Glutamatergic neuron (in vitro differentiated cells): ENCODE measurements around the gene MYH6. TPM values are rescaled to one million over a fixed set of nuclear protein-coding genes. Genes with fewer than 3 reads are reported as not detected.

ENCODE experiments used
- DNase-seq: peaks from one replicate; pipeline ENCODE4 v3.0.0; 2022
- H3K27ac Mint-ChIP-seq: one replicate; pipeline ENCODE4 v1.8.0; 2020; ENCODE audit warnings: mild to moderate bottlenecking, mixed read lengths, inconsistent platforms; ENCODE audit not compliant: unreplicated experiment
- H3K27me3 Mint-ChIP-seq: one replicate; pipeline ENCODE4 v1.8.0; 2020; ENCODE audit warnings: mild to moderate bottlenecking, moderate library complexity, mixed read lengths, inconsistent platforms; ENCODE audit not compliant: unreplicated experiment
- H3K36me3 Mint-ChIP-seq: one replicate; pipeline ENCODE4 v1.8.0; 2020; ENCODE audit warnings: mild to moderate bottlenecking, mixed read lengths, inconsistent platforms; ENCODE audit not compliant: unreplicated experiment
- H3K4me1 Mint-ChIP-seq: one replicate; pipeline ENCODE4 v1.8.0; 2020; ENCODE audit warnings: mild to moderate bottlenecking, low read depth, mixed read lengths, inconsistent platforms; ENCODE audit not compliant: unreplicated experiment
- H3K4me3 Mint-ChIP-seq: one replicate; pipeline ENCODE4 v1.8.0; 2020; ENCODE audit warnings: mild to moderate bottlenecking, mixed read lengths, inconsistent platforms; ENCODE audit not compliant: unreplicated experiment
- H3K9me3 Mint-ChIP-seq: one replicate; pipeline ENCODE4 v1.8.0; 2020; ENCODE audit warnings: mild to moderate bottlenecking, moderate library complexity, mixed read lengths, inconsistent platforms; ENCODE audit not compliant: unreplicated experiment
- total RNA-seq: library from RNA; stranded (reverse); fragmentation: NEBNext Ultra II Directional; extraction: Animal tissue kit (Norgen Biotek cat#: 25700); gene quantifications from one replicate; pipeline ENCODE4 v1.2.1, GENCODE V29; 2021; ENCODE audit not compliant: unreplicated experiment
- TF ChIP-seq, protein P1 (sequence below): fragments of 200-600 bp; sonication (generic); IDR thresholded peaks from one replicate; pipeline ENCODE4 v1.5.0; 2021; ENCODE audit not compliant: partially characterized antibody, unreplicated experiment

The MYH6 gene
- total RNA-seq, 1 donor from 2014 or later, result not detected

DNA sequence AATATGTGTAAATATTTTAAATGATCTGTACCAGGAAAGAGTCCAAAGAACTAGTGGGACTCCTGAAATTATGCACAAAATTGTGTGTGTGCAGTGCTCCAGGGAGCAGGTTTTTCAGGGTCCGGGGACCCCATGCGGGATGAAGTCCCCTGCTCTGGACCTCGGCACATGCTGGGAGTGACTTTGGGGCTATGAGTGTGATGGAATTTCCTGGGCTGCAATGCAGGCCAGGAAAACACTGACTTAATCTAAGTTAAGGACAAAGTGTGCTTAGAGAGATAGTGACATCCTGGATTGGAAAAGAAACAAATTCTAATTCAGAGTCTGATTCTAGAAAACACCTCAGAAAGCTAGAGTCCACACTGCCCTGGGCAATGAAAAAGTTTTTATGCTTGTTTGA, 6.2 kb upstream of the MYH6 start:
- Mint-ChIP-seq H3K4me1 (no peaks in the 10 kb centered on the region), H3K27ac (no peak overlapping the region), H3K36me3 (peaks cover 5% of the 10 kb centered on the region), H3K27me3 (peaks cover 13% of the 10 kb centered on the region), H3K9me3 (no peaks in the 10 kb centered on the region), H3K4me3 (no peak overlapping the region)
- DNase-seq, result no peak
- TF ChIP-seq, protein P1, sequence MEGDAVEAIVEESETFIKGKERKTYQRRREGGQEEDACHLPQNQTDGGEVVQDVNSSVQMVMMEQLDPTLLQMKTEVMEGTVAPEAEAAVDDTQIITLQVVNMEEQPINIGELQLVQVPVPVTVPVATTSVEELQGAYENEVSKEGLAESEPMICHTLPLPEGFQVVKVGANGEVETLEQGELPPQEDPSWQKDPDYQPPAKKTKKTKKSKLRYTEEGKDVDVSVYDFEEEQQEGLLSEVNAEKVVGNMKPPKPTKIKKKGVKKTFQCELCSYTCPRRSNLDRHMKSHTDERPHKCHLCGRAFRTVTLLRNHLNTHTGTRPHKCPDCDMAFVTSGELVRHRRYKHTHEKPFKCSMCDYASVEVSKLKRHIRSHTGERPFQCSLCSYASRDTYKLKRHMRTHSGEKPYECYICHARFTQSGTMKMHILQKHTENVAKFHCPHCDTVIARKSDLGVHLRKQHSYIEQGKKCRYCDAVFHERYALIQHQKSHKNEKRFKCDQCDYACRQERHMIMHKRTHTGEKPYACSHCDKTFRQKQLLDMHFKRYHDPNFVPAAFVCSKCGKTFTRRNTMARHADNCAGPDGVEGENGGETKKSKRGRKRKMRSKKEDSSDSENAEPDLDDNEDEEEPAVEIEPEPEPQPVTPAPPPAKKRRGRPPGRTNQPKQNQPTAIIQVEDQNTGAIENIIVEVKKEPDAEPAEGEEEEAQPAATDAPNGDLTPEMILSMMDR, result no peak

DNA sequence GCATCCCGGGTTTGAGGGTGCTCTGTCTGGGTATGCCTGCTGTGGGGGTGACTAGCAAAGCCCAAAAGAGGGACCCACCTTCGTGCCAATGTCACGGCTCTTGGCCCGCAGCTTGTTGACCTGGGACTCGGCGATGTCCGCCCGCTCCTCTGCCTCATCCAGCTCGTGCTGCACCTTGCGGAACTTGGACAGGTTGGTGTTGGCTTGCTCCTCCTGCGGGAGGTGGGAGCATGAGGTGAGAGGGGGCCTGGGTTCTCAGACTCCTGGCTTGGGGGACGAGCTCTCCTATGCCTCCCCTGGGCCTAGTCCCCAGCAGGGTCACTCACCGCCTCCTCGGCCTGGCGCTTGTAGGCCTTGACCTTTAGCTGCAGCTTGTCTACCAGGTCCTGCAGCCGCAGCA, 5.6 kb upstream of the MYH6 start:
- peaks cover 5% of the 10 kb centered on the region for H3K36me3 Mint-ChIP-seq
- H3K4me3 Mint-ChIP-seq, result no peak overlapping the region
- H3K27me3 Mint-ChIP-seq, result peaks cover 15% of the 10 kb centered on the region
- TF ChIP-seq, protein P1, result no peak
- H3K9me3 Mint-ChIP-seq, result no peaks in the 10 kb centered on the region
- no peak for DNase-seq
- no peak overlapping the region for H3K27ac Mint-ChIP-seq
- H3K4me1 Mint-ChIP-seq, result peaks cover 4% of the 10 kb centered on the region

DNA sequence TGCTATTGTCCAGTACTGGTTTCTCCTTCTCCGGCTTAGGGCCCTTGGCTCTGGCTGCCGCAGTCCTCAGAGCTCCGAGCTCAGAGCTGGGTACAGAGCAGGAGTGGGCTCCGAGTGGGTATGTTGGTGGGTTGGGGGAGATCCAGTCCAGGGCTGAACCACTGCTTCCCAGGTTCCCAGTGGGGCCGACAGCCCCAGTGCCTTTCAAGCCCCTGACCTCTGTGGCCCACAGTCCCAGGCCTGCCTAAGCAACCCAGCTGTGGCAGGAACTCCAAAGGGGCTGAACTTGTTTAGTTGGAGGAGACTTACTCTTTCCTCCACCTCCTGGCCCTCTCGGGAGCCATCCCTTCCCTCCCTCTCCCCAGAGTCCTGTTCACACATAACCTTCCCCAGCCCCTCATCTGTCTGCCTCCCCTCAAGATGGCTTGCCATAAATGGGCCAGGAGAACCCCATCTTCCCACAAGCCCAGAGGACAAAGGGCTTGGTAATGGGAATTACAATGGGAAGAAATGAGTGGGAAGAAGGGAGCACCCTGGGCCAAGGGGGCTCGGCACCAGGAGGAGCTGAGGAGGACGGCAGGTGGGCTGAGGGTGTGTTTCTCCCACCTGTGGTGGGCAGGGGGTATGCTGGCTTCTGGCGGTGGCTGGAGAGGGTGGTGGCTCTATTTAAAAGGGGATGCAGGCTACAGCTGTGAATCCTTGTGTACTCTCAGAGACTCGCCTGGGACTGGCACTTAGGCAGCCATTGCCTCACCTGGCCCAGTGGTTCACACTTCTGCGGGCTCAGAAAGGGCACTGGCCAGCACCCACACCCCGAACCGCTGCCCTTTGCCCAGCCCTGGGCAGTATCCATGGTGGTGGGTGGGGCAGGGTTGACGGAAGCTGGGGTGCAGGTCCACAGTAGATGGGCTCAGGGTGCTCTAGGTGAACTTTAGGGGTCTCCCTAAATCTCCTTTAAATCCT, 3.8 kb upstream of the MYH6 start:
- Mint-ChIP-seq H3K9me3 (peaks cover 3% of the 10 kb centered on the region), H3K27ac (no peak overlapping the region), H3K4me3 (no peak overlapping the region), H3K36me3 (peaks cover 5% of the 10 kb centered on the region), H3K4me1 (peaks cover 4% of the 10 kb centered on the region), H3K27me3 (peaks cover 19% of the 10 kb centered on the region)
- TF ChIP-seq, protein P1, result no peak
- DNase-seq, result no peak

DNA sequence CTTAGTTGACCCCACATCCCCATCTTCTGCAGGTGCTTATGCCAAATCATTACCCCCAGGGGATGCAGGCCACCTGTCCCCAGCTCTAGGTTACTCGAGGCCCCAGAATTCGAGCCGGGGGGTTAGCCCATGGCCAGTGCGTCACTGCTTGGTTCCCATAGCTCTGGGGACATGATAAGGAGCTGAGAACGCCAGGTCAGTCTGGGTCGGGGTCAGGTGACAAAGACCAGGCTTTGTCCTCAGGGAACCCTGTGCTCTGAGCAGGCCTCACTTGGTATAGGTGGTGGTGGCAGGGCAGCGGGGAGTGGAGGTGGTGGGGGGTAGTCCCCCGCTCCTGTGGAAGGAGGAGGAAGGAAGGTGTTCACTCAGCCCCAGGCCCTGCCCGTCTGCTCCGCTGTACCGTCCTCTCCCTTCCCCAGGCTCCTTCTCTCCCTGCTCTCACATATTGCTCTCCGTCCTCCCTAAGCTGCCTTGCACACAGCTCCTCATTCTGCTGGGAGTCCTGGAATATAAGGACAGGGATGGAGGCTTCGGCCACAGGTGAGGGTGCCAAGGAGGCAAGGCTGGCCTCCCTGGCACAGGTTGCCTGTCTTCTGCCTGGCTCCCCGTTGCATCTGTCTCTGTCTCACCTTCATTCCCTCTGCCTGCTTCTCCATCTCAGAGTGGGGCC, 2.0 kb upstream of the MYH6 start:
- Mint-ChIP-seq H3K27ac (no peak overlapping the region), H3K27me3 (peaks cover 17% of the 10 kb centered on the region), H3K4me1 (peaks cover 4% of the 10 kb centered on the region), H3K4me3 (no peak overlapping the region), H3K36me3 (no peaks in the 10 kb centered on the region), H3K9me3 (peaks cover 3% of the 10 kb centered on the region)
- TF ChIP-seq, protein P1, result no peak
- no peak for DNase-seq

DNA sequence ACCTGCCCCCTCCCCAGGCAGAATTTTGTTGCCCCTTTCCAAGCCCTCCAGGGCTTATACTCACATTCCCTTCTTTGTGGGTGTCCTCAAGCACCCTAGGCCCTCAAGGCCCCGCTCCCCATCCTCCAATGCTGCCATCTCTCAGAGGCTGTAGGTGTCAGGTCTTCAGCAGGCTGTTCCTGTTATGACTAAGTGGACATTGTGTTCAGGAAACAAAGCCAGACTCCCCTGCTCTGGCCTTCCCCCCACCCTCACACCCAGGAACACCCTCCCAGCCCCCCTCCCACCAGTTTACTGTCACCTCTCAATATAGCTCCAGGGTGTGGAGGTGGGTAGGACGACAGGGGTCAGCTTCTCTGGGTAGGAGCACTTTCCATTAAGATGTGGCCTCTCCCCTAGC, 1.4 kb upstream of the MYH6 start:
- no peaks in the 10 kb centered on the region for H3K36me3 Mint-ChIP-seq
- H3K27ac Mint-ChIP-seq, result no peak overlapping the region
- H3K27me3 Mint-ChIP-seq, result peaks cover 14% of the 10 kb centered on the region
- H3K9me3 Mint-ChIP-seq, result peaks cover 4% of the 10 kb centered on the region
- H3K4me1 Mint-ChIP-seq, result peaks cover 4% of the 10 kb centered on the region
- no peak for DNase-seq
- no peak overlapping the region for H3K4me3 Mint-ChIP-seq
- TF ChIP-seq, protein P1, result no peak
